WTC11 (cell line): ENCODE measurements around the gene SORCS2.

Experiments
- CREB1 ChIP-seq: sonication (generic); formaldehyde crosslinking; IDR thresholded peaks from 2 replicates; pipeline ENCODE4 v1.8.0; 2023; ENCODE audit warnings: mild to moderate bottlenecking, missing genetic modification reagents
- CREM ChIP-seq: sonication (generic); formaldehyde crosslinking; IDR thresholded peaks from 2 replicates; pipeline ENCODE4 v1.8.1; 2022; ENCODE audit warnings: mild to moderate bottlenecking, missing genetic modification reagents, moderate library complexity
- MYBL2 ChIP-seq: sonication (generic); formaldehyde crosslinking; IDR thresholded peaks from 2 replicates; pipeline ENCODE4 v1.8.1; 2023; ENCODE audit warnings: mild to moderate bottlenecking, moderate library complexity, missing genetic modification reagents
- NR1H2 ChIP-seq: sonication (generic); formaldehyde crosslinking; IDR thresholded peaks from 2 replicates; pipeline ENCODE4 v1.9.0; 2021; ENCODE audit warnings: mild to moderate bottlenecking, moderate library complexity, missing genetic modification reagents
- SP1 ChIP-seq: sonication (generic); formaldehyde crosslinking; conservative IDR thresholded peaks from 2 replicates; pipeline ENCODE4 v1.8.1; 2022; ENCODE audit warnings: missing genetic modification reagents
- TF ChIP-seq, protein P1 (sequence below): fragments of 200-600 bp; IDR thresholded peaks from 2 replicates; pipeline ENCODE4 v1.8.0; 2022; ENCODE audit warnings: antibody characterized with exemption
- TF ChIP-seq, protein P2 (sequence below): sonication (generic); formaldehyde crosslinking; IDR thresholded peaks from 2 replicates; pipeline ENCODE4 v1.8.0; 2023; ENCODE audit warnings: mild to moderate bottlenecking, missing genetic modification reagents
- TF ChIP-seq, protein P3 (sequence below): sonication (generic); formaldehyde crosslinking; IDR thresholded peaks from 2 replicates; pipeline ENCODE4 v1.8.0; 2023; ENCODE audit warnings: missing genetic modification reagents, mild to moderate bottlenecking, borderline replicate concordance

DNA sequence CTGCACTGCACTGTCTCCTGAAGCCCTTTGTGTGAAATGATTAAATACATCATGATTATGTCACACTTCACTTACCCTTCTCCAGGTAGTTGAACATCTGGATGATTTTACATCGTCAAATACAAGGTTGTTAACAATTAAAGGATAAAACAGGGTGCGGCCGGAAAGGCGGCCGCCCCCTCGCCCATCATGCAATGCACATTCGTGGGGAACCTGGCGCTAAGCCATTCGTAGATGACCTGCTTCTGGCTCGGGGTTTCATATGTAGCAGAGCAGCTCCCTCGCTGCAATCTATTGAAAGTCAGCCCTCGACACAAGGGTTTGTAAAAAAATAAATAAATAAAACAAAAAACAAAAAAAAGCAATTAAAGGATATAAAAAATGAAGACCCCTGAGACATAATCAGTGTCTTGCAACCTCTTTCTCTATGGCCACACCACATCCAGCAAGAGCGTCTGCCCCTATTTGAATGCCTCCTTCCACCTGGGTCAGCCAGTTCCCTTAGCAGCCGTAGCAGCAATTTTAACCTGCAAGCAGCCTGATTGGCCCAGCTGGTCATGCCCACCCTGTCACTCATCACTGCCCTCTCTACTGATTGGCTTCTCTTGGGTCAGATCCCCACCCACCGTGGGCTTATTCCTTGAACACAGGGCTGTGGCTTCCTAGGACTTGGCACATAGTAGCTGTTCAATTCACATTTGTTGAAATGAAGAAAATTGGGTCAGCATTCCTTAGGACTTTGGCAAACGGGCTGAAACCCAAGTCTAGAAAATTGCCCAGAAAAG is 390.2 kb downstream of the SORCS2 start:
- TF ChIP-seq, protein P1, sequence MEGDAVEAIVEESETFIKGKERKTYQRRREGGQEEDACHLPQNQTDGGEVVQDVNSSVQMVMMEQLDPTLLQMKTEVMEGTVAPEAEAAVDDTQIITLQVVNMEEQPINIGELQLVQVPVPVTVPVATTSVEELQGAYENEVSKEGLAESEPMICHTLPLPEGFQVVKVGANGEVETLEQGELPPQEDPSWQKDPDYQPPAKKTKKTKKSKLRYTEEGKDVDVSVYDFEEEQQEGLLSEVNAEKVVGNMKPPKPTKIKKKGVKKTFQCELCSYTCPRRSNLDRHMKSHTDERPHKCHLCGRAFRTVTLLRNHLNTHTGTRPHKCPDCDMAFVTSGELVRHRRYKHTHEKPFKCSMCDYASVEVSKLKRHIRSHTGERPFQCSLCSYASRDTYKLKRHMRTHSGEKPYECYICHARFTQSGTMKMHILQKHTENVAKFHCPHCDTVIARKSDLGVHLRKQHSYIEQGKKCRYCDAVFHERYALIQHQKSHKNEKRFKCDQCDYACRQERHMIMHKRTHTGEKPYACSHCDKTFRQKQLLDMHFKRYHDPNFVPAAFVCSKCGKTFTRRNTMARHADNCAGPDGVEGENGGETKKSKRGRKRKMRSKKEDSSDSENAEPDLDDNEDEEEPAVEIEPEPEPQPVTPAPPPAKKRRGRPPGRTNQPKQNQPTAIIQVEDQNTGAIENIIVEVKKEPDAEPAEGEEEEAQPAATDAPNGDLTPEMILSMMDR, result no peak
- TF ChIP-seq CREM (CRISPR knock-in tag) (no peak), MYBL2 (no peak), NR1H2 (CRISPR knock-in tag) (no peak), CREB1 (CRISPR knock-in tag) (no peak), SP1 (CRISPR knock-in tag) (no peak)
- TF ChIP-seq, protein P2, sequence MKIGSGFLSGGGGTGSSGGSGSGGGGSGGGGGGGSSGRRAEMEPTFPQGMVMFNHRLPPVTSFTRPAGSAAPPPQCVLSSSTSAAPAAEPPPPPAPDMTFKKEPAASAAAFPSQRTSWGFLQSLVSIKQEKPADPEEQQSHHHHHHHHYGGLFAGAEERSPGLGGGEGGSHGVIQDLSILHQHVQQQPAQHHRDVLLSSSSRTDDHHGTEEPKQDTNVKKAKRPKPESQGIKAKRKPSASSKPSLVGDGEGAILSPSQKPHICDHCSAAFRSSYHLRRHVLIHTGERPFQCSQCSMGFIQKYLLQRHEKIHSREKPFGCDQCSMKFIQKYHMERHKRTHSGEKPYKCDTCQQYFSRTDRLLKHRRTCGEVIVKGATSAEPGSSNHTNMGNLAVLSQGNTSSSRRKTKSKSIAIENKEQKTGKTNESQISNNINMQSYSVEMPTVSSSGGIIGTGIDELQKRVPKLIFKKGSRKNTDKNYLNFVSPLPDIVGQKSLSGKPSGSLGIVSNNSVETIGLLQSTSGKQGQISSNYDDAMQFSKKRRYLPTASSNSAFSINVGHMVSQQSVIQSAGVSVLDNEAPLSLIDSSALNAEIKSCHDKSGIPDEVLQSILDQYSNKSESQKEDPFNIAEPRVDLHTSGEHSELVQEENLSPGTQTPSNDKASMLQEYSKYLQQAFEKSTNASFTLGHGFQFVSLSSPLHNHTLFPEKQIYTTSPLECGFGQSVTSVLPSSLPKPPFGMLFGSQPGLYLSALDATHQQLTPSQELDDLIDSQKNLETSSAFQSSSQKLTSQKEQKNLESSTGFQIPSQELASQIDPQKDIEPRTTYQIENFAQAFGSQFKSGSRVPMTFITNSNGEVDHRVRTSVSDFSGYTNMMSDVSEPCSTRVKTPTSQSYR, result no peak
- TF ChIP-seq, protein P3, sequence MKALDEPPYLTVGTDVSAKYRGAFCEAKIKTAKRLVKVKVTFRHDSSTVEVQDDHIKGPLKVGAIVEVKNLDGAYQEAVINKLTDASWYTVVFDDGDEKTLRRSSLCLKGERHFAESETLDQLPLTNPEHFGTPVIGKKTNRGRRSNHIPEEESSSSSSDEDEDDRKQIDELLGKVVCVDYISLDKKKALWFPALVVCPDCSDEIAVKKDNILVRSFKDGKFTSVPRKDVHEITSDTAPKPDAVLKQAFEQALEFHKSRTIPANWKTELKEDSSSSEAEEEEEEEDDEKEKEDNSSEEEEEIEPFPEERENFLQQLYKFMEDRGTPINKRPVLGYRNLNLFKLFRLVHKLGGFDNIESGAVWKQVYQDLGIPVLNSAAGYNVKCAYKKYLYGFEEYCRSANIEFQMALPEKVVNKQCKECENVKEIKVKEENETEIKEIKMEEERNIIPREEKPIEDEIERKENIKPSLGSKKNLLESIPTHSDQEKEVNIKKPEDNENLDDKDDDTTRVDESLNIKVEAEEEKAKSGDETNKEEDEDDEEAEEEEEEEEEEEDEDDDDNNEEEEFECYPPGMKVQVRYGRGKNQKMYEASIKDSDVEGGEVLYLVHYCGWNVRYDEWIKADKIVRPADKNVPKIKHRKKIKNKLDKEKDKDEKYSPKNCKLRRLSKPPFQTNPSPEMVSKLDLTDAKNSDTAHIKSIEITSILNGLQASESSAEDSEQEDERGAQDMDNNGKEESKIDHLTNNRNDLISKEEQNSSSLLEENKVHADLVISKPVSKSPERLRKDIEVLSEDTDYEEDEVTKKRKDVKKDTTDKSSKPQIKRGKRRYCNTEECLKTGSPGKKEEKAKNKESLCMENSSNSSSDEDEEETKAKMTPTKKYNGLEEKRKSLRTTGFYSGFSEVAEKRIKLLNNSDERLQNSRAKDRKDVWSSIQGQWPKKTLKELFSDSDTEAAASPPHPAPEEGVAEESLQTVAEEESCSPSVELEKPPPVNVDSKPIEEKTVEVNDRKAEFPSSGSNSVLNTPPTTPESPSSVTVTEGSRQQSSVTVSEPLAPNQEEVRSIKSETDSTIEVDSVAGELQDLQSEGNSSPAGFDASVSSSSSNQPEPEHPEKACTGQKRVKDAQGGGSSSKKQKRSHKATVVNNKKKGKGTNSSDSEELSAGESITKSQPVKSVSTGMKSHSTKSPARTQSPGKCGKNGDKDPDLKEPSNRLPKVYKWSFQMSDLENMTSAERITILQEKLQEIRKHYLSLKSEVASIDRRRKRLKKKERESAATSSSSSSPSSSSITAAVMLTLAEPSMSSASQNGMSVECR (CRISPR knock-in tag), result no peak
